K562 (cell line): ENCODE data around the gene NPAS3. TPM values are rescaled to one million over a fixed set of nuclear protein-coding genes. Genes with fewer than 3 reads are reported as not detected.

ENCODE experiments used
- ATAC-seq: fragments of 200-7000 bp; cut with Tn5 transposase; 3 replicates; pipeline ENCODE4 v1.9.1; 2020; ENCODE audit warnings: moderate library complexity
- BruUV-seq: library from RNA; stranded (reverse); fragments of 400-500 nt; replicated peaks from 2 replicates; lab custom pipeline; 2021; lab: Mats Ljungman, UMichigan
- CTCF ChIA-PET: fragments of 300-600 bp; formaldehyde crosslinking; extraction: SDS; loops from one replicate; lab custom pipeline; 2021; ENCODE audit warnings: low intra/inter-chr PET ratio; lab: Yijun Ruan, JAX
- POLR2A ChIA-PET: fragments of 300-600, 350-650 bp; sonication (Branson Sonifier 250); formaldehyde crosslinking; extraction: SDS; loops from one replicate; lab custom pipeline; 2021; ENCODE audit warnings: antibody characterized with exemption, inconsistent platforms; lab: Yijun Ruan, JAX
- DNase-seq, 4 experiments: peaks; one replicate each; pipeline versions ENCODE4 v3.0.0 to v3.0.0-alpha.2; 2011 to 2018; ENCODE audit warnings: low spot score in 3 of 4, mixed read lengths in 3 of 4; ENCODE audit errors: extremely low read depth in 1 of 4
- FAIRE-seq: peaks from 2 replicates; lab custom pipeline; 2011; peaks lifted over from hg19 to GRCh38; lab: Jason Lieb, UNC
- H2AFZ ChIP-seq: 2 replicates; pipeline ENCODE4 v1.6.0; 2011; ENCODE audit warnings: low read depth, low read length, control low read depth, inconsistent platforms
- H3K27ac ChIP-seq: fragments of 200-600 bp; 3 replicates; pipeline ENCODE4 v1.8.0; 2011; ENCODE audit warnings: low read depth, mild to moderate bottlenecking, control low read depth, inconsistent platforms, low read length, moderate library complexity, mixed read lengths; ENCODE audit errors: extremely low read depth
- H3K27me3 ChIP-seq, 2 experiments: fragments of 300-600 bp in 1 of 2; 2 replicates in 1 of 2; 3 replicates in 1 of 2; pipeline versions ENCODE4 v1.6.0 to v1.8.0; 2011; ENCODE audit warnings: inconsistent platforms in 2 of 2, low read length in 2 of 2, mild to moderate bottlenecking in 1 of 2, mixed read lengths in 1 of 2, moderate library complexity in 1 of 2; ENCODE audit not compliant: control insufficient read depth in 2 of 2, insufficient read depth in 2 of 2
- H3K36me3 ChIP-seq: fragments of 300-600 bp; 3 replicates; pipeline ENCODE4 v1.8.0; 2011; ENCODE audit warnings: mild to moderate bottlenecking, low read length, inconsistent platforms; ENCODE audit not compliant: control insufficient read depth, insufficient read depth
- H3K4me1 ChIP-seq, 2 experiments: fragments of 200-600 bp in 1 of 2; replicated peaks in 1 of 2; 2 replicates in 1 of 2; 3 replicates in 1 of 2; pipeline versions ENCODE4 v1.5.1 to v1.8.0; 2011; ENCODE audit warnings: inconsistent platforms in 2 of 2, low read length in 2 of 2, mild to moderate bottlenecking in 1 of 2, mixed read lengths in 1 of 2, moderate library complexity in 1 of 2; ENCODE audit not compliant: control insufficient read depth in 2 of 2, insufficient read depth in 2 of 2
- H3K4me2 ChIP-seq: 2 replicates; pipeline ENCODE4 v1.6.1; 2011; ENCODE audit warnings: low read length, control low read depth, inconsistent platforms, mixed read lengths; ENCODE audit not compliant: insufficient read depth
- H3K4me3 ChIP-seq: fragments of 200-600 bp; sonication (generic), shearing (Covaris generic); 2 replicates; pipeline ENCODE4 v1.5.1; 2016; ENCODE audit warnings: control low read depth, inconsistent platforms
- H3K79me2 ChIP-seq: fragments of 200-600 bp; 3 replicates; pipeline ENCODE4 v1.8.0; 2011; ENCODE audit warnings: low read length, inconsistent platforms; ENCODE audit not compliant: control insufficient read depth, insufficient read depth
- H3K9ac ChIP-seq, 2 experiments: 2 replicates each; pipeline versions ENCODE4 v1.6.0 to v1.6.1; 2011; ENCODE audit warnings: low read depth in 2 of 2, low read length in 2 of 2, control low read depth in 1 of 2, inconsistent platforms in 1 of 2, mild to moderate bottlenecking in 1 of 2, mixed read lengths in 1 of 2; ENCODE audit not compliant: insufficient read depth in 1 of 2
- H3K9me1 ChIP-seq: one replicate; pipeline ENCODE4 v1.6.0; 2011; ENCODE audit warnings: inconsistent platforms, mild to moderate bottlenecking, low read length, moderate library complexity; ENCODE audit not compliant: control insufficient read depth, insufficient read depth
- H3K9me3 ChIP-seq: replicated peaks from 2 replicates; pipeline ENCODE4 v1.5.1; 2011; ENCODE audit warnings: low read depth, low read length, inconsistent platforms; ENCODE audit not compliant: control insufficient read depth, insufficient read depth
- H4K20me1 ChIP-seq: replicated peaks from 2 replicates; pipeline ENCODE4 v1.6.1; 2011; ENCODE audit warnings: low read length, inconsistent platforms, mixed read lengths; ENCODE audit not compliant: control insufficient read depth, insufficient read depth
- CBFA2T2 ChIP-seq: fragments of 450-650 bp; conservative IDR thresholded peaks from 2 replicates; pipeline ENCODE4 v1.6.1; 2017; ENCODE audit warnings: mild to moderate bottlenecking
- DLX4 ChIP-seq: fragments of 250-450 bp; sonication (Bioruptor Pico); IDR thresholded peaks from 2 replicates; pipeline ENCODE4 v1.6.1; 2021; ENCODE audit warnings: mild to moderate bottlenecking
- ELF2 ChIP-seq: fragments of 250-450 bp; sonication (Bioruptor Pico); IDR thresholded peaks from 2 replicates; pipeline ENCODE4 v1.5.0; 2021; ENCODE audit warnings: mild to moderate bottlenecking
- HDAC6 ChIP-seq: IDR thresholded peaks from 2 replicates; pipeline ENCODE4 v1.6.1; 2012; ENCODE audit warnings: low read depth, mild to moderate bottlenecking, control low read depth, inconsistent platforms, low read length, moderate library complexity
- HMG20B ChIP-seq: fragments of 250-450 bp; sonication (Bioruptor Pico); IDR thresholded peaks from 2 replicates; pipeline ENCODE4 v1.5.0; 2021; ENCODE audit warnings: mild to moderate bottlenecking
- HNRNPK ChIP-seq: fragments of 200-400 bp; formaldehyde crosslinking; IDR thresholded peaks from one replicate; pipeline ENCODE4 v1.6.1; 2018; ENCODE audit warnings: mild to moderate bottlenecking, low read depth, low read length; ENCODE audit not compliant: poor library complexity, severe bottlenecking
- IRF2 ChIP-seq: sonication (generic); formaldehyde crosslinking; IDR thresholded peaks from 2 replicates; pipeline ENCODE4 v1.8.1; 2022; ENCODE audit warnings: mild to moderate bottlenecking, missing genetic modification reagents
- IRF9 ChIP-seq: fragments of 450-650 bp; IDR thresholded peaks from 2 replicates; pipeline ENCODE4 v1.6.1; 2016; ENCODE audit warnings: missing biosample characterization, missing genetic modification characterization
- LEF1 ChIP-seq: fragments of 450-650 bp; IDR thresholded peaks from 2 replicates; pipeline ENCODE4 v1.6.1; 2016; ENCODE audit warnings: mild to moderate bottlenecking
- MLLT1 ChIP-seq, 2 experiments: fragments of 450-650 bp; IDR thresholded peaks; 2 replicates each; pipeline ENCODE4 v1.6.1; 2016
- MYBL2 ChIP-seq, 2 experiments: fragments of 450-650 bp in 1 of 2; sonication (generic) in 1 of 2; formaldehyde crosslinking in 1 of 2; IDR thresholded peaks; 2 replicates each; pipeline versions ENCODE4 v1.6.1 to v1.8.1; 2017 to 2022; ENCODE audit warnings: borderline replicate concordance in 1 of 2, inconsistent platforms in 1 of 2, low read depth in 1 of 2, mild to moderate bottlenecking in 1 of 2, missing genetic modification reagents in 1 of 2, moderate library complexity in 1 of 2
- PREB ChIP-seq: sonication (generic); formaldehyde crosslinking; IDR thresholded peaks from 2 replicates; pipeline ENCODE4 v1.8.1; 2023; ENCODE audit warnings: mild to moderate bottlenecking, missing genetic modification reagents
- SAFB2 ChIP-seq: fragments of 200-400 bp; formaldehyde crosslinking; IDR thresholded peaks from 2 replicates; pipeline ENCODE4 v1.6.1; 2018; ENCODE audit warnings: borderline replicate concordance, low read length, low read depth, moderate library complexity; ENCODE audit not compliant: severe bottlenecking
- SNRNP70 ChIP-seq: fragments of 200-400 bp; formaldehyde crosslinking; optimal IDR thresholded peaks from 2 replicates; pipeline ENCODE3; 2017; ENCODE audit warnings: low read depth, low read length
- ZNF354B ChIP-seq: fragments of 250-450 bp; sonication (Bioruptor Pico); IDR thresholded peaks from 2 replicates; pipeline ENCODE4 v1.4.0; 2020
- ZNF764 ChIP-seq: fragments of 250-450 bp; sonication (Bioruptor Pico); IDR thresholded peaks from 2 replicates; pipeline ENCODE4 v1.4.0; 2020; ENCODE audit warnings: low read depth, mild to moderate bottlenecking, moderate library complexity
- WGBS: fragments of 100-300 bp; shearing (Covaris generic); methylation state at CpG from one replicate; pipeline ENCODE4 v1.1.6; 2016; ENCODE audit warnings: low coverage, mixed read lengths; ENCODE audit not compliant: insufficient coverage; ENCODE audit errors: missing lambda C conversion rate; 5-methylcytosine and 5-hydroxymethylcytosine counted together
- in situ Hi-C: fragments of 300-500 bp; cut with MboI; formaldehyde crosslinking; loops from 4 replicates; pipeline ENCODE4 v1.15.0; 2018; ENCODE audit warnings: inconsistent platforms, mixed read lengths
- intact Hi-C: fragments of 100-400 bp; cut with micrococcal nuclease; formaldehyde crosslinking; loops from 2 replicates; pipeline ENCODE4 v1.14.2; 2022
- polyA plus RNA-seq, 8 experiments: library from polyadenylated mRNA; depleted of rRNA in 4 of 8; stranded (reverse) in 5 of 8; unstranded in 3 of 8; fragments of >200 nt; fragmentation: Nextera tagmentation in 2 of 8; fragmentation: Illumina TruSeq in 1 of 8; extraction: Ambion mirVana in 2 of 8; extraction: Trizol in 1 of 8; gene quantifications; 2 replicates each; pipeline versions ENCODE4 v1.2.1 to v1.2.3, GENCODE V29; 2011 to 2014; ENCODE audit warnings: inconsistent platforms in 1 of 8, missing spikeins in 1 of 8
- total RNA-seq, 7 experiments: library from RNA; depleted of rRNA in 6 of 7; stranded (reverse); fragments of >200 nt in 6 of 7; fragmentation: Illumina TruSeq in 2 of 7; extraction: Trizol in 2 of 7; gene quantifications; 2 replicates each; pipeline versions ENCODE4 v1.2.1 to v1.2.3, GENCODE V29; 2011 to 2021; ENCODE audit warnings: low replicate concordance in 1 of 7
- TF ChIP-seq, protein P1 (sequence below): IDR thresholded peaks from 2 replicates; pipeline ENCODE4 v1.6.1; 2011; ENCODE audit not compliant: insufficient read length; ENCODE audit errors: extremely low read depth

NPAS3 gene
- total and polyA plus RNA-seq, 9 of the 15 experiments (the other 6 are each of a cell fraction or from before 2014, with no cell fraction given): 0.04 TPM; not detected in 8

GRCh38 chr14:33720284-33720787 lies 781.7 kb downstream of the NPAS3 start:
- no peak overlapping the region for H2AFZ ChIP-seq
- in situ Hi-C loops: no loop called here
- no peaks in the 10 kb centered on the region for H3K36me3 ChIP-seq
- no peak overlapping the region for H3K4me3 ChIP-seq
- TF ChIP-seq IRF9 (tag) (no peak), MLLT1 (IDR thresholded peaks at IDR 0.05) (no peak), CBFA2T2 (no peak), IRF2 (no peak), HNRNPK (no peak), DLX4 (CRISPR knock-in tag) (no peak), ELF2 (CRISPR knock-in tag) (no peak), HDAC6 (no peak), ZNF764 (no peak), SNRNP70 (no peak), LEF1 (no peak), HMG20B (no peak), SAFB2 (no peak), MYBL2 (IDR thresholded peaks at IDR 0.05; ENCODE audit: low read depth) (no peak), MYBL2 (CRISPR knock-in tag; IDR thresholded peaks at IDR 0.05; ENCODE audit: borderline replicate concordance) (no peak), ZNF354B (CRISPR knock-in tag) (no peak), PREB (CRISPR knock-in tag) (no peak)
- TF ChIP-seq, protein P1, sequence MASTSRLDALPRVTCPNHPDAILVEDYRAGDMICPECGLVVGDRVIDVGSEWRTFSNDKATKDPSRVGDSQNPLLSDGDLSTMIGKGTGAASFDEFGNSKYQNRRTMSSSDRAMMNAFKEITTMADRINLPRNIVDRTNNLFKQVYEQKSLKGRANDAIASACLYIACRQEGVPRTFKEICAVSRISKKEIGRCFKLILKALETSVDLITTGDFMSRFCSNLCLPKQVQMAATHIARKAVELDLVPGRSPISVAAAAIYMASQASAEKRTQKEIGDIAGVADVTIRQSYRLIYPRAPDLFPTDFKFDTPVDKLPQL: no peak
- H3K9me3 ChIP-seq: no peaks in the 10 kb centered on the region; the same call in 1 of the 2 replicates
- POLR2A ChIA-PET: interaction anchor here (0.7 kb wide), 1 partner anchor 551 kb away, joined by 4 read pairs; no protein-coding TSS in a partner anchor
- BruUV-seq: no TSS peak
- FAIRE-seq: no peak
- CTCF ChIA-PET: no interaction called here
- no peaks in the 10 kb centered on the region for H3K4me1 ChIP-seq
- no peak for DNase-seq
- intact Hi-C loops: no loop called here
- no peak overlapping the region for H3K9ac ChIP-seq
- H3K27ac ChIP-seq: no peak overlapping the region
- H3K27me3 ChIP-seq: peaks cover 2 to 5% of the 10 kb centered on the region in 2 experiments; a peak in 2 of 5 replicates
- no peaks in the 10 kb centered on the region for H4K20me1 ChIP-seq
- no peak overlapping the region for H3K4me2 ChIP-seq
- H3K79me2 ChIP-seq: no peaks in the 10 kb centered on the region
- WGBS: 4% methylated on average over 4 of the region's 4 CpGs
- ATAC-seq: no peak
- H3K9me1 ChIP-seq: no peaks in the 10 kb centered on the region
